GM21737 (cell line): ENCODE measurements around the gene CGNL1.

Source experiments
- ATAC-seq: cut with Tn5 transposase; IDR thresholded peaks from one replicate; pipeline ENCODE4 v1.9.1; 2021; ENCODE audit warnings: mild to moderate bottlenecking, moderate library complexity; ENCODE audit not compliant: unreplicated experiment

CGNL1 gene

GRCh38 chr15:57375827-57376695 lies at the start of gene CGNL1:
Gene CGNL1, plus strand, starts transcription at chr15:57376505. Its CDS starts 61,495 bp downstream, at chr15:57438000.
- no peak for ATAC-seq

GRCh38 chr15:57327985-57328471 lies 48.3 kb upstream of the CGNL1 start:
- no peak for ATAC-seq

- no peak for ATAC-seq
Observed at GRCh38 chr15:57328479-57328878, 47.8 kb upstream of the CGNL1 start.

GRCh38 chr15:57328897-57329296 lies 47.4 kb upstream of the CGNL1 start:
- ATAC-seq: no peak

- ATAC-seq: no peak
Observed at GRCh38 chr15:57329582-57330367, 46.5 kb upstream of the CGNL1 start.

GRCh38 chr15:57330619-57331340 lies 45.5 kb upstream of the CGNL1 start:
- no peak for ATAC-seq

- no peak for ATAC-seq
Observed at GRCh38 chr15:57332326-57332725, 44.0 kb upstream of the CGNL1 start.

GRCh38 chr15:57333487-57333886 lies 42.8 kb upstream of the CGNL1 start:
- ATAC-seq: no peak

- no peak for ATAC-seq
Observed at GRCh38 chr15:57334257-57334656, 42.0 kb upstream of the CGNL1 start.

- no peak for ATAC-seq
Observed at GRCh38 chr15:57335293-57335715, 41.0 kb upstream of the CGNL1 start.

GRCh38 chr15:57335719-57336118 lies 40.6 kb upstream of the CGNL1 start:
- no peak for ATAC-seq

GRCh38 chr15:57337868-57338411 lies 38.4 kb upstream of the CGNL1 start:
- ATAC-seq: no peak

GRCh38 chr15:57339321-57339720 lies 37.0 kb upstream of the CGNL1 start:
- no peak for ATAC-seq

- no peak for ATAC-seq
Observed at GRCh38 chr15:57340682-57341259, 35.5 kb upstream of the CGNL1 start.

- ATAC-seq: no peak
Observed at GRCh38 chr15:57343048-57343447, 33.3 kb upstream of the CGNL1 start.

- ATAC-seq: no peak
Observed at GRCh38 chr15:57343498-57343897, 32.8 kb upstream of the CGNL1 start.

- no peak for ATAC-seq
Observed at GRCh38 chr15:57344282-57344681, 32.0 kb upstream of the CGNL1 start.

GRCh38 chr15:57345584-57345983 lies 30.7 kb upstream of the CGNL1 start:
- no peak for ATAC-seq

- no peak for ATAC-seq
Observed at GRCh38 chr15:57348081-57348480, 28.2 kb upstream of the CGNL1 start.

- no peak for ATAC-seq
Observed at GRCh38 chr15:57352535-57353316, 23.6 kb upstream of the CGNL1 start.
